IMR-90 (cell line): ENCODE measurements around the gene ZDHHC4. TPM values are rescaled to one million over a fixed set of nuclear protein-coding genes. Genes with fewer than 3 reads are reported as not detected.

Experiments
- ATAC-seq: fragments of 200-7000 bp; cut with Tn5 transposase; 2 replicates; pipeline ENCODE4 v1.9.1; 2020; ENCODE audit warnings: low read depth, mild to moderate bottlenecking, moderate library complexity
- BruUV-seq: library from RNA; stranded (reverse); fragments of 400-500 nt; replicated peaks from 2 replicates; lab custom pipeline; 2021; lab: Mats Ljungman, UMichigan
- CTCF ChIA-PET: fragments of 300-600 bp; formaldehyde crosslinking; extraction: SDS; loops from one replicate; lab custom pipeline; 2021; ENCODE audit warnings: antibody characterized with exemption; lab: Yijun Ruan, JAX
- POLR2A ChIA-PET: fragments of 300-600 bp; sonication (Branson Sonifier 250); formaldehyde crosslinking; loops from one replicate; lab custom pipeline; 2022; ENCODE audit warnings: antibody characterized with exemption; ENCODE audit not compliant: unreplicated experiment; lab: Charles Lee
- DNase-seq: peaks from one replicate; pipeline ENCODE4 v3.0.0; 2013
- H2AFZ ChIP-seq: replicated peaks from 2 replicates; pipeline ENCODE3; 2013; ENCODE audit warnings: low read length, mild to moderate bottlenecking; ENCODE audit not compliant: poor library complexity
- H2AK5ac ChIP-seq: 2 replicates; pipeline ENCODE4 v1.6.1; 2013; ENCODE audit warnings: low read depth, low read length, inconsistent platforms
- H2AK9ac ChIP-seq: replicated peaks from 2 replicates; pipeline ENCODE3; 2013; ENCODE audit warnings: mild to moderate bottlenecking, low read depth, low read length, moderate library complexity; ENCODE audit not compliant: poor library complexity
- H2BK120ac ChIP-seq: 2 replicates; pipeline ENCODE4 v1.6.1; 2013; ENCODE audit warnings: low read depth, low read length, inconsistent platforms
- H2BK15ac ChIP-seq: 3 replicates; pipeline ENCODE4 v1.6.1; 2013; ENCODE audit warnings: low read depth, low read length, inconsistent platforms
- H2BK20ac ChIP-seq: 2 replicates; pipeline ENCODE4 v1.6.1; 2013; ENCODE audit warnings: low read depth, mild to moderate bottlenecking, inconsistent platforms, low read length, moderate library complexity
- H2BK5ac ChIP-seq: 2 replicates; pipeline ENCODE4 v1.6.1; 2013; ENCODE audit warnings: mild to moderate bottlenecking, low read depth, low read length, inconsistent platforms; ENCODE audit not compliant: poor library complexity, severe bottlenecking
- H3K14ac ChIP-seq: replicated peaks from 2 replicates; pipeline ENCODE4 v1.6.1; 2013; ENCODE audit warnings: low read depth, low read length, inconsistent platforms
- H3K18ac ChIP-seq: 2 replicates; pipeline ENCODE4 v1.6.1; 2013; ENCODE audit warnings: low read depth, low read length, control low read depth
- H3K23ac ChIP-seq: 2 replicates; pipeline ENCODE4 v1.6.1; 2013; ENCODE audit warnings: low read depth, low read length, inconsistent platforms
- H3K27ac ChIP-seq: 2 replicates; pipeline ENCODE4 v1.5.1; 2013; ENCODE audit warnings: mild to moderate bottlenecking, control low read depth, low read length; ENCODE audit not compliant: insufficient read depth
- H3K27me3 ChIP-seq: 2 replicates; pipeline ENCODE4 v1.6.1; 2013; ENCODE audit warnings: low read length; ENCODE audit not compliant: control insufficient read depth, insufficient read depth
- H3K36me3 ChIP-seq: 2 replicates; pipeline ENCODE4 v1.6.1; 2013; ENCODE audit warnings: low read length, mixed read lengths; ENCODE audit not compliant: control insufficient read depth, insufficient read depth
- H3K4ac ChIP-seq: 2 replicates; pipeline ENCODE4 v1.6.1; 2013; ENCODE audit warnings: low read depth, low read length, inconsistent platforms
- H3K4me1 ChIP-seq: 2 replicates; pipeline ENCODE4 v1.6.1; 2013; ENCODE audit warnings: low read length, mixed read lengths; ENCODE audit not compliant: control insufficient read depth, insufficient read depth
- H3K4me2 ChIP-seq: 2 replicates; pipeline ENCODE4 v1.6.1; 2013; ENCODE audit warnings: low read depth, mild to moderate bottlenecking, control low read depth, low read length, moderate library complexity
- H3K4me3 ChIP-seq: 2 replicates; pipeline ENCODE4 v1.5.1; 2013; ENCODE audit warnings: low read depth, mild to moderate bottlenecking, control low read depth, low read length, moderate library complexity; ENCODE audit not compliant: insufficient read depth
- H3K56ac ChIP-seq: 2 replicates; pipeline ENCODE4 v1.6.1; 2013; ENCODE audit warnings: low read length, inconsistent platforms; ENCODE audit not compliant: insufficient read depth; ENCODE audit errors: extremely low read depth
- H3K79me1 ChIP-seq, 2 experiments: 2 replicates each; pipeline ENCODE4 v1.6.1; 2013; ENCODE audit warnings: low read length in 2 of 2, inconsistent platforms in 1 of 2, low read depth in 1 of 2
- H3K9ac ChIP-seq: 2 replicates; pipeline ENCODE4 v1.6.1; 2013; ENCODE audit warnings: low read depth, low read length, control low read depth
- H3K9me1 ChIP-seq: 2 replicates; pipeline ENCODE4 v1.6.1; 2013; ENCODE audit warnings: low read length, inconsistent platforms; ENCODE audit not compliant: insufficient read depth
- H3K9me3 ChIP-seq: 2 replicates; pipeline ENCODE4 v1.6.1; 2013; ENCODE audit warnings: low read length; ENCODE audit not compliant: control insufficient read depth, insufficient read depth
- H4K20me1 ChIP-seq: 2 replicates; pipeline ENCODE4 v1.6.1; 2013; ENCODE audit warnings: low read length, inconsistent platforms; ENCODE audit not compliant: insufficient read depth
- H4K5ac ChIP-seq: 2 replicates; pipeline ENCODE4 v1.6.1; 2013; ENCODE audit warnings: mild to moderate bottlenecking, low read depth, low read length, control low read depth
- H4K8ac ChIP-seq, 2 experiments: 2 replicates each; pipeline ENCODE4 v1.6.1; 2013; ENCODE audit warnings: low read depth in 2 of 2, low read length in 2 of 2, control low read depth in 1 of 2, inconsistent platforms in 1 of 2
- H4K91ac ChIP-seq: 2 replicates; pipeline ENCODE4 v1.6.1; 2013; ENCODE audit warnings: low read depth, low read length, inconsistent platforms; ENCODE audit not compliant: insufficient read depth
- BHLHE40 ChIP-seq: fragments of 150-350 bp; IDR thresholded peaks from 2 replicates; pipeline ENCODE4 v1.6.1; 2016; ENCODE audit warnings: mild to moderate bottlenecking, low read depth, low read length
- CEBPB ChIP-seq: IDR thresholded peaks from 2 replicates; pipeline ENCODE4 v1.6.1; 2012; ENCODE audit warnings: low read depth, low read length, improper control_type of control experiment
- CHD1 ChIP-seq: IDR thresholded peaks from 2 replicates; pipeline ENCODE4 v1.6.1; 2012; ENCODE audit warnings: low read depth, low read length, improper control_type of control experiment
- FOS ChIP-seq: fragments of 150-350 bp; IDR thresholded peaks from 2 replicates; pipeline ENCODE4 v1.6.1; 2016; ENCODE audit warnings: low read depth, low read length
- MAFK ChIP-seq: IDR thresholded peaks from 2 replicates; pipeline ENCODE4 v1.6.1; 2012; ENCODE audit warnings: low read depth, low read length, improper control_type of control experiment
- MAZ ChIP-seq: IDR thresholded peaks from 2 replicates; pipeline ENCODE4 v1.6.1; 2012; ENCODE audit warnings: low read depth, mild to moderate bottlenecking, low read length, improper control_type of control experiment, moderate library complexity, borderline replicate concordance
- MXI1 ChIP-seq: IDR thresholded peaks from 2 replicates; pipeline ENCODE4 v1.6.1; 2012; ENCODE audit warnings: low read depth, mild to moderate bottlenecking, low read length, moderate library complexity, borderline replicate concordance
- NFE2L2 ChIP-seq: fragments of 150-350 bp; IDR thresholded peaks from 2 replicates; pipeline ENCODE4 v1.6.1; 2016; ENCODE audit warnings: low read depth, mild to moderate bottlenecking, low read length
- RAD21 ChIP-seq: IDR thresholded peaks from 2 replicates; pipeline ENCODE4 v1.6.1; 2012; ENCODE audit warnings: low read length, improper control_type of control experiment
- RCOR1 ChIP-seq: IDR thresholded peaks from 2 replicates; pipeline ENCODE4 v1.6.1; 2012; ENCODE audit warnings: mild to moderate bottlenecking, low read length, improper control_type of control experiment; ENCODE audit not compliant: insufficient replicate concordance
- RFX5 ChIP-seq: IDR thresholded peaks from 2 replicates; pipeline ENCODE4 v1.8.0; 2012; ENCODE audit warnings: low read depth, mild to moderate bottlenecking, low read length, moderate library complexity
- SMC3 ChIP-seq: fragments of 150-350 bp; IDR thresholded peaks from 2 replicates; pipeline ENCODE4 v1.6.1; 2016; ENCODE audit warnings: low read depth, mild to moderate bottlenecking, antibody characterized with exemption, low read length, moderate library complexity
- WGBS, 2 experiments: methylation state at CpG; one replicate each; pipeline versions ENCODE4 v1.1.5 to v1.1.7; 2013; ENCODE audit warnings: missing lambda C conversion rate in 2 of 2; ENCODE audit not compliant: insufficient read length in 1 of 2; ENCODE audit errors: extremely low coverage in 2 of 2; 5-methylcytosine and 5-hydroxymethylcytosine counted together
- dilution Hi-C: fragments of 300-500 bp; cut with HindIII; formaldehyde crosslinking; loops from one replicate; pipeline ENCODE4 v1.14.3; 2018; ENCODE audit warnings: low sequenced_read_pairs; ENCODE audit not compliant: unreplicated experiment
- in situ Hi-C: fragments of 300-500 bp; cut with MboI; formaldehyde crosslinking; loops from 3 replicates; pipeline ENCODE4 v1.14.3; 2019; ENCODE audit warnings: low sequenced_read_pairs, inconsistent platforms, mixed read lengths
- intact Hi-C: fragments of 100-400 bp; cut with micrococcal nuclease; formaldehyde crosslinking; loops from 2 replicates; pipeline ENCODE4 v1.10.0; 2022
- polyA plus RNA-seq, 3 experiments: library from polyadenylated mRNA; depleted of rRNA; stranded (reverse); fragments of >200 nt; gene quantifications; 2 replicates each; pipeline ENCODE4 v1.2.3, GENCODE V29; 2012; ENCODE audit warnings: low replicate concordance in 1 of 3
- total RNA-seq: library from RNA; depleted of rRNA; stranded (reverse); fragments of >200 nt; gene quantifications from 2 replicates; pipeline ENCODE4 v1.2.3, GENCODE V29; 2012
- TF ChIP-seq, protein P1 (sequence below): fragments of 150-350 bp; IDR thresholded peaks from 2 replicates; pipeline ENCODE4 v1.6.1; 2017; ENCODE audit warnings: mild to moderate bottlenecking, antibody characterized with exemption, low read length, low read depth
- TF ChIP-seq, protein P2 (sequence below): conservative IDR thresholded peaks from 2 replicates; pipeline ENCODE4 v1.5.1; 2012; ENCODE audit warnings: mild to moderate bottlenecking, low read depth, low read length, improper control_type of control experiment
- TF ChIP-seq, protein P3 (sequence below): fragments of 150-350 bp; IDR thresholded peaks from 2 replicates; pipeline ENCODE4 v1.6.1; 2016; ENCODE audit warnings: low read depth, mild to moderate bottlenecking, low read length, moderate library complexity, borderline replicate concordance

Gene ZDHHC4
- total and polyA plus RNA-seq, 2 of the 4 experiments (the other 2 are of a cell fraction): 43.9 to 58.3 TPM

DNA sequence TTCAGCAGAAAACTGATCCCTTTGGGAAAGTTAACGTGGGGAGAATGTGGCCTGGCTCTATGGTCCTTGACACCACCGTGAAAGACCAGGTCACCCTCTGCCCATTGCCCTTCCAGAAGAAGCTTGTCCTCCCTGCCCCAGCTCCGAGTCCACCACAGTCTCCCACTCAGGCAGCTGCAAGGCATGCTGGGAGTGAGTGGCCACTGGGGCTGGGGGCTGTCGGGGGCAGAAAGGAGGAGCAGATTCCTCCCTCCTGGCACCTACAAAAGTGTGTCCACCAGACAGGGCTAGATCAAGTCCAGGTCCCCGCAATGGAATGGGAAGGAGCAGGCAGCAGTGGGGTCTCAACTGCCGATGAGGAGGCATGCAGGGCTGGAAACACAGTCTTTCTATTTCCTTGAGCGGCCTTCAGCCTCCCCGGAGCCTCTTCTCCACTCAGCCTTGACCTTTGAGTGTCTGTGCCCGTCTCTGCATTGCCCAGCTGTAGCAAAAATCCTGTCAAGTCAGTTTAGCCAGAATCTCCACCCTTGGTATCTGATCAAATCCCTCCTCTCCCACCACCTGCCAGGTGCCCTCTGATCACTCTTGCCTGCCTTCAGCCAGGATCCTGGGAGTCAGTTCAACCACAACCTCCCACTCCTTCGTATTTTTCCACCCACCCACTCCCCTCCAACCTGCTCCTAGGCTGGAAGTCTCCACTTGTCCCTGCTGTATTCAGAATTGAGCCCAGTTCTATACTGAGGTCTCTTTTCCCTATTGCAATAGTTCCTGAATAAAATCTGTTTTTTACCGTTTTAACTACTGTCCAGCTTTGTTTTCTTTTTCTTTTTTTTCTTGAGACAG, 53.0 kb downstream of the ZDHHC4 start:
- no peaks in the 10 kb centered on the region for H3K4me1 ChIP-seq
- no peak overlapping the region for H3K18ac ChIP-seq
- no TSS peak for BruUV-seq
- no peak overlapping the region for H3K56ac ChIP-seq
- no peak overlapping the region for H2AFZ ChIP-seq
- no peak overlapping the region for H3K4ac ChIP-seq
- H3K79me1 ChIP-seq: no peaks in the 10 kb centered on the region
- no peak overlapping the region for H4K5ac ChIP-seq
- H4K8ac ChIP-seq: no peak overlapping the region
- no peak overlapping the region for H2BK20ac ChIP-seq
- POLR2A ChIA-PET: no interaction called here
- no peaks in the 10 kb centered on the region for H3K9me1 ChIP-seq
- 53% methylated on average over 7 of the region's 11 CpGs; no CpG with 5 or more reads in 1 of the 2 experiments for WGBS, 2 experiments
- H3K36me3 ChIP-seq: no peaks in the 10 kb centered on the region
- H3K27me3 ChIP-seq: no peaks in the 10 kb centered on the region; the same call in 1 of the 2 replicates
- no peak for DNase-seq
- H3K4me2 ChIP-seq: no peak overlapping the region
- H2BK5ac ChIP-seq: no peak overlapping the region
- intact Hi-C loops: no loop called here
- no peak overlapping the region for H3K23ac ChIP-seq
- H3K14ac ChIP-seq: no peak overlapping the region
- H2BK120ac ChIP-seq: no peak overlapping the region
- CTCF ChIA-PET: no interaction called here
- H4K20me1 ChIP-seq: no peaks in the 10 kb centered on the region
- in situ Hi-C loops: no loop called here
- H3K9me3 ChIP-seq: no peaks in the 10 kb centered on the region
- H2AK5ac ChIP-seq: no peak overlapping the region
- H2BK15ac ChIP-seq: no peak overlapping the region
- dilution Hi-C loops: no loop called here
- no peak for ATAC-seq
- no peak overlapping the region for H4K91ac ChIP-seq
- H3K9ac ChIP-seq: no peak overlapping the region
- H3K4me3 ChIP-seq: no peak overlapping the region
- no peak overlapping the region for H3K27ac ChIP-seq
- no peak overlapping the region for H2AK9ac ChIP-seq
- TF ChIP-seq MXI1 (no peak), SMC3 (no peak), BHLHE40 (no peak), RAD21 (no peak), MAZ (no peak), RCOR1 (no peak), FOS (no peak), RFX5 (no peak), CHD1 (no peak), MAFK (no peak), CEBPB (no peak), NFE2L2 (no peak)
- TF ChIP-seq, protein P1, sequence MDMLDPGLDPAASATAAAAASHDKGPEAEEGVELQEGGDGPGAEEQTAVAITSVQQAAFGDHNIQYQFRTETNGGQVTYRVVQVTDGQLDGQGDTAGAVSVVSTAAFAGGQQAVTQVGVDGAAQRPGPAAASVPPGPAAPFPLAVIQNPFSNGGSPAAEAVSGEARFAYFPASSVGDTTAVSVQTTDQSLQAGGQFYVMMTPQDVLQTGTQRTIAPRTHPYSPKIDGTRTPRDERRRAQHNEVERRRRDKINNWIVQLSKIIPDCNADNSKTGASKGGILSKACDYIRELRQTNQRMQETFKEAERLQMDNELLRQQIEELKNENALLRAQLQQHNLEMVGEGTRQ: no peak
- TF ChIP-seq, protein P2, sequence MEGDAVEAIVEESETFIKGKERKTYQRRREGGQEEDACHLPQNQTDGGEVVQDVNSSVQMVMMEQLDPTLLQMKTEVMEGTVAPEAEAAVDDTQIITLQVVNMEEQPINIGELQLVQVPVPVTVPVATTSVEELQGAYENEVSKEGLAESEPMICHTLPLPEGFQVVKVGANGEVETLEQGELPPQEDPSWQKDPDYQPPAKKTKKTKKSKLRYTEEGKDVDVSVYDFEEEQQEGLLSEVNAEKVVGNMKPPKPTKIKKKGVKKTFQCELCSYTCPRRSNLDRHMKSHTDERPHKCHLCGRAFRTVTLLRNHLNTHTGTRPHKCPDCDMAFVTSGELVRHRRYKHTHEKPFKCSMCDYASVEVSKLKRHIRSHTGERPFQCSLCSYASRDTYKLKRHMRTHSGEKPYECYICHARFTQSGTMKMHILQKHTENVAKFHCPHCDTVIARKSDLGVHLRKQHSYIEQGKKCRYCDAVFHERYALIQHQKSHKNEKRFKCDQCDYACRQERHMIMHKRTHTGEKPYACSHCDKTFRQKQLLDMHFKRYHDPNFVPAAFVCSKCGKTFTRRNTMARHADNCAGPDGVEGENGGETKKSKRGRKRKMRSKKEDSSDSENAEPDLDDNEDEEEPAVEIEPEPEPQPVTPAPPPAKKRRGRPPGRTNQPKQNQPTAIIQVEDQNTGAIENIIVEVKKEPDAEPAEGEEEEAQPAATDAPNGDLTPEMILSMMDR: no peak
- TF ChIP-seq, protein P3, sequence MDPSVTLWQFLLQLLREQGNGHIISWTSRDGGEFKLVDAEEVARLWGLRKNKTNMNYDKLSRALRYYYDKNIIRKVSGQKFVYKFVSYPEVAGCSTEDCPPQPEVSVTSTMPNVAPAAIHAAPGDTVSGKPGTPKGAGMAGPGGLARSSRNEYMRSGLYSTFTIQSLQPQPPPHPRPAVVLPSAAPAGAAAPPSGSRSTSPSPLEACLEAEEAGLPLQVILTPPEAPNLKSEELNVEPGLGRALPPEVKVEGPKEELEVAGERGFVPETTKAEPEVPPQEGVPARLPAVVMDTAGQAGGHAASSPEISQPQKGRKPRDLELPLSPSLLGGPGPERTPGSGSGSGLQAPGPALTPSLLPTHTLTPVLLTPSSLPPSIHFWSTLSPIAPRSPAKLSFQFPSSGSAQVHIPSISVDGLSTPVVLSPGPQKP: no peak
